ENCODE data around the gene C10orf53. TPM values are rescaled to one million over a fixed set of nuclear protein-coding genes. Genes with fewer than 3 reads are reported as not detected.

C10orf53 gene
- total RNA-seq, 1 experiment from 2014 or later = not detected

GRCh38 chr10:49700211-49700610 lies 20.8 kb downstream of the C10orf53 start:
- ChIA-PET POLR2A (no interaction called here), CTCF (no interaction called here)
- intact Hi-C loops (cut with micrococcal nuclease; ENCODE audit: unreplicated experiment) = no loop called here
- ATAC-seq = no peak
- TF ChIP-seq REST (IDR thresholded peaks at IDR 0.05; ENCODE audit: insufficient read depth in 1 of 2, low read depth in 2 of 2, low read length in 1 of 2) (no peak), SIN3A (IDR thresholded peaks at IDR 0.05; ENCODE audit: borderline replicate concordance, insufficient read depth, low read depth, low read length) (no peak), POLR2AphosphoS5 (IDR thresholded peaks at IDR 0.05; ENCODE audit: low read depth, low read length) (no peak), CTCF (IDR thresholded peaks at IDR 0.05) (no peak), TCF7L2 (IDR thresholded peaks at IDR 0.05; ENCODE audit: low read depth, low read length) (no peak)
- DNase-seq (ENCODE audit: low read depth, low spot score) = no peak
- H3K4me1 ChIP-seq (ENCODE audit: control insufficient read depth, insufficient read depth, low read length) = no peaks in the 10 kb centered on the region
- in situ Hi-C loops (cut with HindIII; ENCODE audit: low pct_unique_long_range_greater_than_20kb, low sequenced_read_pairs) = no loop called here
- H3K27me3 ChIP-seq (ENCODE audit: control insufficient read depth, insufficient read depth, low read length) = peaks cover 8% of the 10 kb centered on the region
- H3K4me3 ChIP-seq (ENCODE audit: low read depth in 2 of 2, low read length in 2 of 2) = no peak overlapping the region
- H3K36me3 ChIP-seq (ENCODE audit: control insufficient read depth, insufficient read depth, low read length) = no peaks in the 10 kb centered on the region
- H3K9me3 ChIP-seq (ENCODE audit: control insufficient read depth, insufficient read depth, low read depth, low read length) = no peaks in the 10 kb centered on the region
- H3K27ac ChIP-seq (ENCODE audit: low read length) = no peak overlapping the region
- BruUV-seq (replicated peaks) = no TSS peak

GRCh38 chr10:49700997-49701396 lies 21.5 kb downstream of the C10orf53 start:
- Histone ChIP-seq H3K4me1 (ENCODE audit: control insufficient read depth, insufficient read depth, low read length) (no peaks in the 10 kb centered on the region), H3K27ac (ENCODE audit: low read length) (no peak overlapping the region), H3K4me3 (ENCODE audit: low read depth in 2 of 2, low read length in 2 of 2) (no peak overlapping the region), H3K9me3 (ENCODE audit: control insufficient read depth, insufficient read depth, low read depth, low read length) (no peaks in the 10 kb centered on the region), H3K27me3 (ENCODE audit: control insufficient read depth, insufficient read depth, low read length) (peaks cover under 1% of the 10 kb centered on the region), H3K36me3 (ENCODE audit: control insufficient read depth, insufficient read depth, low read length) (no peaks in the 10 kb centered on the region)
- ATAC-seq (no peak), DNase-seq (ENCODE audit: low read depth, low spot score) (no peak)
- TF ChIP-seq TCF7L2 (IDR thresholded peaks at IDR 0.05; ENCODE audit: low read depth, low read length) (no peak), CTCF (IDR thresholded peaks at IDR 0.05) (no peak), REST (IDR thresholded peaks at IDR 0.05; ENCODE audit: insufficient read depth in 1 of 2, low read depth in 2 of 2, low read length in 1 of 2) (no peak), SIN3A (IDR thresholded peaks at IDR 0.05; ENCODE audit: borderline replicate concordance, insufficient read depth, low read depth, low read length) (no peak), POLR2AphosphoS5 (IDR thresholded peaks at IDR 0.05; ENCODE audit: low read depth, low read length) (no peak)
- intact Hi-C loops (cut with micrococcal nuclease; ENCODE audit: unreplicated experiment) (no loop called here), in situ Hi-C loops (cut with HindIII; ENCODE audit: low pct_unique_long_range_greater_than_20kb, low sequenced_read_pairs) (no loop called here)
- no TSS peak for BruUV-seq (replicated peaks)
- ChIA-PET CTCF (no interaction called here), POLR2A (no interaction called here)

Data from Panc1 (cell line).